PC-3 (cell line): ENCODE measurements around the gene ZNF236. TPM values are rescaled to one million over a fixed set of nuclear protein-coding genes. Genes with fewer than 3 reads are reported as not detected.

ENCODE experiments used
- ATAC-seq: fragments of 200-7000 bp; cut with Tn5 transposase; 2 replicates; pipeline ENCODE4 v1.9.1; 2020; ENCODE audit warnings: mild to moderate bottlenecking, moderate library complexity
- BruUV-seq: library from RNA; stranded (reverse); fragments of 400-500 nt; replicated peaks from 2 replicates; lab custom pipeline; 2021; lab: Mats Ljungman, UMichigan
- CTCF ChIA-PET: fragments of 300-600 bp; sonication (Branson Sonifier 250); formaldehyde crosslinking; loops from one replicate; lab custom pipeline; 2022; ENCODE audit warnings: antibody characterized with exemption; lab: Charles Lee
- POLR2A ChIA-PET: fragments of 300-600 bp; sonication (Branson Sonifier 250); formaldehyde crosslinking; loops from one replicate; lab custom pipeline; 2022; ENCODE audit warnings: antibody characterized with exemption; ENCODE audit not compliant: unreplicated experiment; lab: Charles Lee
- DNase-seq: peaks from one replicate; pipeline ENCODE4 v3.0.0-alpha.2; 2015
- H2AFZ ChIP-seq: fragments of 300-600 bp; sonication (generic); 2 replicates; pipeline ENCODE4 v1.6.0; 2016; ENCODE audit warnings: antibody characterized with exemption, low read length
- H3F3A ChIP-seq: fragments of 300-600 bp; sonication (generic); one replicate; pipeline ENCODE4 v1.6.0; 2017; ENCODE audit warnings: antibody characterized with exemption, low read length, control low read depth, mild to moderate bottlenecking; ENCODE audit not compliant: unreplicated experiment
- H3K27ac ChIP-seq: fragments of 300-600 bp; sonication (generic); 2 replicates; pipeline ENCODE4 v1.5.1; 2016; ENCODE audit warnings: mild to moderate bottlenecking, low read length
- H3K27me3 ChIP-seq: fragments of 300-600 bp; sonication (generic); 2 replicates; pipeline ENCODE4 v1.6.1; 2016; ENCODE audit warnings: low read length, mixed read lengths
- H3K36me3 ChIP-seq: fragments of 300-600 bp; sonication (generic); 2 replicates; pipeline ENCODE4 v1.6.1; 2016; ENCODE audit warnings: low read depth, mixed run types, low read length, mixed read lengths
- H3K4me1 ChIP-seq: fragments of 300-600 bp; sonication (generic); 2 replicates; pipeline ENCODE4 v1.5.1; 2016; ENCODE audit warnings: low read length; ENCODE audit not compliant: insufficient read depth
- H3K4me2 ChIP-seq: fragments of 300-600 bp; sonication (generic); 2 replicates; pipeline ENCODE4 v1.6.0; 2016; ENCODE audit warnings: low read length
- H3K4me3 ChIP-seq: fragments of 300-600 bp; sonication (generic); 2 replicates; pipeline ENCODE4 v1.5.1; 2016; ENCODE audit warnings: mild to moderate bottlenecking, low read length, mixed read lengths
- H3K79me2 ChIP-seq: fragments of 300-600 bp; sonication (generic); 2 replicates; pipeline ENCODE4 v1.6.1; 2017; ENCODE audit warnings: low read length, mixed read lengths
- H3K9ac ChIP-seq: fragments of 300-600 bp; sonication (generic); 2 replicates; pipeline ENCODE4 v1.6.0; 2016; ENCODE audit warnings: mild to moderate bottlenecking, low read length
- H3K9me2 ChIP-seq: fragments of 300-600 bp; sonication (generic); replicated peaks from 2 replicates; pipeline ENCODE4 v1.6.1; 2016; ENCODE audit warnings: mixed run types, low read length, mixed read lengths
- H3K9me3 ChIP-seq: fragments of 300-600 bp; sonication (generic); 2 replicates; pipeline ENCODE4 v1.6.1; 2016; ENCODE audit warnings: low read length, mixed read lengths
- H4K20me1 ChIP-seq: fragments of 300-600 bp; sonication (generic); 2 replicates; pipeline ENCODE4 v1.6.1; 2016; ENCODE audit warnings: low read length, mixed read lengths
- CTCF ChIP-seq: fragments of 300-600 bp; sonication (generic); conservative IDR thresholded peaks from 2 replicates; pipeline ENCODE4 v1.5.1; 2017; ENCODE audit warnings: antibody characterized with exemption, low read depth, mild to moderate bottlenecking, low read length
- EZH2 ChIP-seq: fragments of 300-600 bp; sonication (generic); IDR thresholded peaks from one replicate; pipeline ENCODE4 v1.6.1; 2017; ENCODE audit warnings: antibody characterized with exemption, mild to moderate bottlenecking, low read length; ENCODE audit not compliant: unreplicated experiment
- EZH2phosphoT487 ChIP-seq: fragments of 300-600 bp; sonication (generic); IDR thresholded peaks from 2 replicates; pipeline ENCODE4 v1.6.1; 2018; ENCODE audit warnings: mild to moderate bottlenecking, antibody characterized with exemption, low read length, borderline replicate concordance
- intact Hi-C: fragments of 100-400 bp; cut with micrococcal nuclease; formaldehyde crosslinking; loops from 2 replicates; pipeline ENCODE4 v1.9.0; 2023
- total RNA-seq: library from RNA; depleted of rRNA; stranded (reverse); fragments of >200 nt; gene quantifications from 2 replicates; pipeline ENCODE4 v1.2.3, GENCODE V29; 2014

The ZNF236 gene
- total RNA-seq, 1 experiment from 2014 or later = 7.7 TPM

DNA sequence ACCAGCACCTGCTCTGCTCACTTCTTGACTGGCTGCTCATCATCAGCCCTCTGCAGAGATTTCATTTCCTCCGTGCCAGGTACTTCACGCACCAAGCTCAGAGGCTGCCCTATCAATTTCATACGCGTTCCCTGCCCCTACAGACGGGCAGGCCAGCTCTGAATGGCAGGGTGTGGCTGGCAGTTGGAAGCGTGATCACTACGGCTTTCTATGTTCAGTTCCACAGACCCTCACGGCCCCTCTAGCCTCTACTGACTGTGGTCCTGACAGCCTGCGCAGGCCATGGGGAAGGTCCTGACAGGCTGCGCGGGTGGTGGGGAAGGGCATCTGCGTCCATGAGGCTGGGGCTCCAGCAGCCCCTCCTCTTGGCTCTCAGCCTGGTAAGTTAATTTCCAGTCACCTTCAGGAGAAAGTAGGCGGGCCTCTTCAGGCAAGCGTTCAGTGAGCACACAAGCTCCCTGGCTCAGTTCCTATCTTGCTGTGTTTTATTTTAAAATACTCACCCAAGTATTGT, 154.8 kb downstream of the ZNF236 start:
- TF ChIP-seq EZH2phosphoT487 (no peak), EZH2 (no peak), CTCF (no peak)
- H3K9ac ChIP-seq = no peak overlapping the region
- no peaks in the 10 kb centered on the region for H4K20me1 ChIP-seq
- no peaks in the 10 kb centered on the region for H3K9me3 ChIP-seq
- no peaks in the 10 kb centered on the region for H3F3A ChIP-seq
- H3K27ac ChIP-seq = no peak overlapping the region
- CTCF ChIA-PET = no interaction called here
- no peaks in the 10 kb centered on the region for H3K4me1 ChIP-seq
- no peaks in the 10 kb centered on the region for H3K79me2 ChIP-seq
- ATAC-seq (no peak), DNase-seq (no peak)
- no TSS peak for BruUV-seq
- POLR2A ChIA-PET = no interaction called here
- intact Hi-C loops = no loop called here
- no peak overlapping the region for H2AFZ ChIP-seq
- no peak overlapping the region for H3K4me2 ChIP-seq
- H3K36me3 ChIP-seq = no peaks in the 10 kb centered on the region
- H3K4me3 ChIP-seq = no peak overlapping the region
- H3K9me2 ChIP-seq = no peaks in the 10 kb centered on the region
- no peaks in the 10 kb centered on the region for H3K27me3 ChIP-seq

- CTCF ChIA-PET = no interaction called here
- Histone ChIP-seq H3K9me3 (no peaks in the 10 kb centered on the region), H3K79me2 (no peaks in the 10 kb centered on the region), H3K9ac (no peak overlapping the region), H3K36me3 (no peaks in the 10 kb centered on the region), H3F3A (no peaks in the 10 kb centered on the region), H2AFZ (no peak overlapping the region), H4K20me1 (no peaks in the 10 kb centered on the region), H3K4me3 (no peak overlapping the region), H3K27me3 (no peaks in the 10 kb centered on the region), H3K4me2 (no peak overlapping the region), H3K27ac (no peak overlapping the region), H3K9me2 (no peaks in the 10 kb centered on the region), H3K4me1 (peaks cover under 1% of the 10 kb centered on the region; the same call in 1 of the 2 replicates)
- intact Hi-C loops = no loop called here
- BruUV-seq = no TSS peak
- POLR2A ChIA-PET = no interaction called here
- TF ChIP-seq EZH2 (no peak), EZH2phosphoT487 (no peak), CTCF (no peak)
- ATAC-seq = no peak
- DNase-seq = no peak
Observed at GRCh38 chr18:76977684-76978232, 155.4 kb downstream of the ZNF236 start.

DNA sequence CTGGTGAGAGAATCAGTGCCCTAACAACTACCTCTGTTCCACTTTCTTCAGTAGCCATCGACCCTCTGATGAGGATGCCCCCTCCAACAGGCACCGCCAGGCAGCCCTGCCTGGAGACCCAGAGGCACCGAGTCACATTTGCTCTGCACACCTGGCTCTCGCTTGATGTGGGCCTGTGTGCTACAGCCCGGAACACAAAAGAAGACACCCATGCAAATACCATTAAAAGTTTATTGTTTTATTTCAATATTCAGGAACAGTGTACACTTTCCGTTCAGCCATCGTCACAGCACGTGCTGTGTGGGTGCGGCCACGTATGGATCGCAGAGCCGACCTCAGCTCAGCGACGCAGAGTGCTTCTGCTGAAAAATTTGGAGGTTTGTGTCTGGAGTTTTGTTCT, 156.3 kb downstream of the ZNF236 start:
- no peaks in the 10 kb centered on the region for H3K79me2 ChIP-seq
- BruUV-seq = no TSS peak
- no peak overlapping the region for H3K9ac ChIP-seq
- no peak for TF ChIP-seq CTCF
- no peak for TF ChIP-seq EZH2
- TF ChIP-seq EZH2phosphoT487 = no peak
- no peaks in the 10 kb centered on the region for H4K20me1 ChIP-seq
- no peak overlapping the region for H3K27ac ChIP-seq
- ChIA-PET CTCF (no interaction called here), POLR2A (no interaction called here)
- no peaks in the 10 kb centered on the region for H3K27me3 ChIP-seq
- no peak for DNase-seq
- no peaks in the 10 kb centered on the region for H3K9me2 ChIP-seq
- no peaks in the 10 kb centered on the region for H3K9me3 ChIP-seq
- no peak overlapping the region for H3K4me2 ChIP-seq
- no peak overlapping the region for H3K4me3 ChIP-seq
- intact Hi-C loops = no loop called here
- no peaks in the 10 kb centered on the region for H3K36me3 ChIP-seq
- H2AFZ ChIP-seq = no peak overlapping the region
- H3K4me1 ChIP-seq = peaks cover 5% of the 10 kb centered on the region
- H3F3A ChIP-seq = no peaks in the 10 kb centered on the region
- ATAC-seq = no peak
